Spinal cord (tissue), 10 donors: Measurements from ENCODE around the gene MED27. TPM values are rescaled to one million over a fixed set of nuclear protein-coding genes. Genes with fewer than 3 reads are reported as not detected.

ENCODE experiments used
- DNase-seq, 6 donors: peaks; one replicate each; pipeline versions ENCODE4 v3.0.0 to v3.0.0-alpha.2; 2013 to 2015; ENCODE audit warnings: low spot score in 6 of 6, low read depth in 4 of 6
- H3K27ac ChIP-seq: one replicate; pipeline ENCODE4 v1.5.1; 2013; ENCODE audit warnings: low read depth, low read length, control low read depth
- H3K27me3 ChIP-seq: one replicate; pipeline ENCODE4 v1.6.1; 2013; ENCODE audit warnings: low read length; ENCODE audit not compliant: control insufficient read depth, insufficient read depth
- H3K36me3 ChIP-seq: one replicate; pipeline ENCODE4 v1.6.1; 2013; ENCODE audit warnings: low read length; ENCODE audit not compliant: control insufficient read depth, insufficient read depth
- H3K4me1 ChIP-seq: one replicate; pipeline ENCODE4 v1.6.1; 2013; ENCODE audit warnings: low read length; ENCODE audit not compliant: control insufficient read depth, insufficient read depth
- H3K4me3 ChIP-seq: one replicate; pipeline ENCODE4 v1.5.1; 2013; ENCODE audit warnings: low read depth, low read length, control low read depth
- H3K9me3 ChIP-seq: one replicate; pipeline ENCODE4 v1.6.1; 2013; ENCODE audit warnings: low read length; ENCODE audit not compliant: control insufficient read depth, insufficient read depth
- WGBS: methylation state at CpG from one replicate; pipeline ENCODE4 v1.1.5; 2013; ENCODE audit warnings: missing lambda C conversion rate; ENCODE audit not compliant: insufficient coverage; 5-methylcytosine and 5-hydroxymethylcytosine counted together
- polyA plus RNA-seq, 2 donors: library from polyadenylated mRNA; unstranded; fragments of 120-200 nt; gene quantifications; one replicate each; pipeline ENCODE4 v1.2.1, GENCODE V29; 2013; ENCODE audit not compliant: insufficient read length in 2 of 2
- total RNA-seq, 2 donors: library from RNA; depleted of rRNA in 1 of 2; stranded (reverse); fragments of 120-200 nt in 1 of 2; fragments of >200 nt in 1 of 2; gene quantifications; one replicate each; pipeline versions ENCODE4 v1.2.3 to v1.2.4, GENCODE V29; 2013 to 2014
- donor health status: healthy.

The MED27 gene
- total and polyA plus RNA-seq, 4 donors = 13.9 to 27.8 (median 25.8) TPM

- Histone ChIP-seq H3K4me1 (peaks cover 13% of the 10 kb centered on the region), H3K36me3 (peaks cover 13% of the 10 kb centered on the region), H3K27me3 (no peaks in the 10 kb centered on the region), H3K4me3 (no peak overlapping the region), H3K9me3 (no peaks in the 10 kb centered on the region), H3K27ac (no peak overlapping the region)
- no peak for DNase-seq
- WGBS = 80% methylated on average over 1 of the region's 1 CpG
Measured at GRCh38 chr9:131884222-131884621, 195.4 kb downstream of the MED27 start.

GRCh38 chr9:131880833-131881583 lies 198.7 kb downstream of the MED27 start:
- Histone ChIP-seq H3K4me3 (no peak overlapping the region), H3K9me3 (no peaks in the 10 kb centered on the region), H3K27ac (no peak overlapping the region), H3K4me1 (peaks cover 6% of the 10 kb centered on the region), H3K36me3 (peaks cover 18% of the 10 kb centered on the region), H3K27me3 (no peaks in the 10 kb centered on the region)
- WGBS = no CpG with 5 or more reads among the region's 4 CpGs
- DNase-seq = no peak

DNA sequence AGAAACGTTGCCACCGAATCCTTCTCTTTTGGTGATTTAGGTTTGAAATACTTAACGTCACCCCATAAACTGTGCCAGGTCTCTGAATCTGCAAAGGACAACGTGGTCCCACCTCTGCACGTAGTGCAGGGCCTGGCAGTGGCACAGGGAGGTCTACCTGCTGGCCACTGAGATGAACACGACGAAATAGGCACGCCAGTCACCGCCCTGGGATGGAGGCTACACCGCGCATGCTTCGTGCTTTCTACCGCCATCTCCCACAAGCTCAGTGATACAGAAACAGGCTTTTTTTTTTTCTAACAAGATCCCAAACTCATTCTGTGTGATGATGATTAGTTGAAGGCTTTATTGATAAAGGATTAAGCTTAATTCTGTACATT lies 199.8 kb downstream of the MED27 start:
- DNase-seq = no peak
- Histone ChIP-seq H3K9me3 (no peaks in the 10 kb centered on the region), H3K4me1 (peaks cover 1% of the 10 kb centered on the region), H3K27ac (no peak overlapping the region), H3K4me3 (no peak overlapping the region), H3K27me3 (no peaks in the 10 kb centered on the region), H3K36me3 (peaks cover 21% of the 10 kb centered on the region)
- WGBS = 89% methylated on average over 9 of the region's 13 CpGs

- Histone ChIP-seq H3K27me3 (no peaks in the 10 kb centered on the region), H3K4me3 (no peak overlapping the region), H3K36me3 (peaks cover 26% of the 10 kb centered on the region), H3K9me3 (no peaks in the 10 kb centered on the region), H3K4me1 (no peaks in the 10 kb centered on the region), H3K27ac (no peak overlapping the region)
- no peak for DNase-seq
- 68% methylated on average over 4 of the region's 11 CpGs for WGBS
Measured at GRCh38 chr9:131879181-131879910, 200.3 kb downstream of the MED27 start.

DNA sequence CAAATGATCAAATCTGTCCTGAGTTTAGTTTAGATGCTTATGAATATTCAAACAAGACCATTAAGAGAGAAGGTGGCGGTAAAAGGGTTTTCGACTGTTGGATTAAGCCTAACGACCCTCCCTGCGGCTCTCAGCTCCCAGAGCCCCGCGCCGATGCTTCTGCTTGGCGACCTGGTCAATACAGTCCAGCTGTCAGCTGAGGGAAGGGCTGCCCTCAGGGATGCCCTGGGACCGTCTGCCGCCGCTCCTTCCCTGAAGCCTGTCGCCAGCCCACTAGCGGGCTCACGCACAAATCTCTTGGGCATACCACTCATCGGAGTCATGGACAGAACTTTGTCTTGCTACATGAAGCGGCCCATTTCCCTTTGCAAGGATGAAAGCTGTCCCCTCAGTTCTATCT lies 203.2 kb downstream of the MED27 start:
- no peaks in the 10 kb centered on the region for H3K9me3 ChIP-seq
- 71% methylated on average over 16 of the region's 16 CpGs for WGBS
- no peaks in the 10 kb centered on the region for H3K27me3 ChIP-seq
- H3K4me1 ChIP-seq = peaks cover 4% of the 10 kb centered on the region
- no peak overlapping the region for H3K4me3 ChIP-seq
- H3K27ac ChIP-seq = no peak overlapping the region
- peaks cover 31% of the 10 kb centered on the region for H3K36me3 ChIP-seq
- no peak for DNase-seq

DNA sequence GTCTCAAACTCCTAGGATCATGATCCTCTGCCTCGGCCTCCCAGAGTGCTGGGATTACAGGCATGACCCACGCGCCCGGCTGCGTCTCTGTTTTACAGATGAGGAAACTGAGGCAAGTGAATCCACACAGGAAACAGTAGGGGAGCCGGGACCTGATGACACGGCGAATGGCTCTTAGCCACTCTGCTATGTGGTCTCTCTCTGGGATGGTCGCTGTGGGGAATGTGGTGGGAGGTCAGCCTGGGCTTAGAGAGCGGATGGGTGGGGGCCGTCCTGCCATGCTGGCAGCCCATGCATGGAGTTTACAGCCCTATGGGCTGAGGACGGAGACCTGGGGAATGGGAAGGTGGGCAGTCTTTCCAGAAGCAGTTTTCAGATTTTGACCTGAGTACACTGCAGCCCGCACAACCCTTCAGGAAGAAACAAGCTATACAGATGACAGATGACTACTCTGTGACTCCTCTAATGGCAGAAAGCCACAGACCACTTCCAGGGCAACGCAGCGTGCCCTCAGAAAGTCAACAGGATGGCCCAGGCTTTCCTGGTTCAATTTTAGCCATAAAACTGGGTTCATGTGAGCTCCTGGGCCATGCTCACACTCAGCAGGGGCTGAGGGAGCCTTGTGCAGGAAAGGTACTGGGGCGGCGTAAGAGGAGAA lies 203.7 kb downstream of the MED27 start:
- peaks cover 28% of the 10 kb centered on the region for H3K36me3 ChIP-seq
- H3K9me3 ChIP-seq = no peaks in the 10 kb centered on the region
- H3K4me1 ChIP-seq = peaks cover 4% of the 10 kb centered on the region
- H3K27ac ChIP-seq = no peak overlapping the region
- no peak for DNase-seq
- no peaks in the 10 kb centered on the region for H3K27me3 ChIP-seq
- H3K4me3 ChIP-seq = no peak overlapping the region
- 89% methylated on average over 17 of the region's 17 CpGs for WGBS

DNA sequence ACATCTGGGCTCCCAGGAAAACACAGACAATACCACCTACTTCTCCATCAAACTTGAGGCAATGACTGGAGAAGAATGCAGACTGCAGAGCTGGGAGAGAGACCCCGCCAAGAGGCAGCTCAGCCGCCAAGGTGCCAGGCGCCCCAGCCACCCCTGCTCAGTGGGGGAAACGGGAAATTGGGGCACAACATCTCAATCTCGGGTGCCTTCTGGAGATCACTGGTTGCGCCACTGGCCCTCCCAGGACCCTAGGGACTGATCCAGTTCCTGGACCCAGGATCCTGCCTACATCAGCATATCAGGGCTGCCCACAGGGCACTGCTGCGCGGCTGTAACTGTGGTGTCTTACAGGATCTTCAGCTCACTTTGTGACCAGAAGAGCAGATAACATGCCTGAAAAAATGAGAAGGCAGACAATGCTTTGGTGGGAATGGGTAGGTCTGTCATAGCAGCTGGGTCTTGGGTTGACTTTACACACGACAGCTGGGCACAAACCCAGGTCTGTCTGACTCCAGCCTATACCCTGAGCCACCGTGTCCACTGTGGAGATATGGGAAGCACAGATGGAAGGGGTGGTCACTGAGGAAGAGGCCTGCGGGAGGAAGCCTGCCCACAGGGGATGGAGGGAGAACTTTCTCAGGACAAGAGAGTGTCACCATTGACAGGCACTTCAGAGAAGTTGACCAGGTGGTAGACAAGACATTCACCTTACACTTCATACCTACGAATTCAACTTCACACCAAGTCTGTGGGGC lies 204.6 kb downstream of the MED27 start:
- H3K27me3 ChIP-seq = no peaks in the 10 kb centered on the region
- 90% methylated on average over 12 of the region's 12 CpGs for WGBS
- DNase-seq = no peak

DNA sequence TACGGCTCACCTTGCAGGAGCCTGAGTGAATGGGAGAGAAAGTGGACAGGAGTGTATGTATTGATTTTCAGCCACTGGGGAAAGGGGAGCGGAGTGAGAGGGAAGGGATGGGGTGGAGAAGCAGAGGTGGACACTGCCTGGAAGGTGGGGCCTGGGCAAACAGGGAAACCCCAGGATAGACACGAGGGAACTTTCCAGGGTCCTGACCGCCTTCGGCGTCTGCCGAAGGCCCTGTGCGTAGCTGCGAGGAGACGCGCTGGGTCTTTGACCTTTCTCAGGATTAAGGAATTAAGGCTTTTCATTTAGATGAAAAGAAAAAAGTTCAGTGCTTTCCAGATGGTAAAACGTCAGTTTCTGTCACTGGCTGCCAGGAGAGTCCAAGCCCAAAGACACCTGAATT lies 205.2 kb downstream of the MED27 start:
- Histone ChIP-seq H3K9me3 (no peaks in the 10 kb centered on the region), H3K27me3 (no peaks in the 10 kb centered on the region), H3K4me3 (no peak overlapping the region), H3K4me1 (peaks cover 9% of the 10 kb centered on the region), H3K36me3 (peaks cover 26% of the 10 kb centered on the region), H3K27ac (no peak overlapping the region)
- no peak for DNase-seq
- 89% methylated on average over 11 of the region's 12 CpGs for WGBS

More for the DNA sequence above, 204.6 kb downstream of the MED27 start:
- H3K4me1 ChIP-seq = peaks cover 8% of the 10 kb centered on the region
- no peaks in the 10 kb centered on the region for H3K9me3 ChIP-seq
- H3K36me3 ChIP-seq = peaks cover 28% of the 10 kb centered on the region
- H3K4me3 ChIP-seq = no peak overlapping the region
- H3K27ac ChIP-seq = no peak overlapping the region

GRCh38 chr9:131873891-131874440 lies 205.7 kb downstream of the MED27 start:
- Histone ChIP-seq H3K4me3 (no peak overlapping the region), H3K9me3 (no peaks in the 10 kb centered on the region), H3K4me1 (peaks cover 9% of the 10 kb centered on the region), H3K27me3 (no peaks in the 10 kb centered on the region), H3K36me3 (peaks cover 22% of the 10 kb centered on the region), H3K27ac (no peak overlapping the region)
- 89% methylated on average over 13 of the region's 13 CpGs for WGBS
- no peak for DNase-seq
